ENCODE measurements around the gene ZNF324B. TPM values are rescaled to one million over a fixed set of nuclear protein-coding genes. Genes with fewer than 3 reads are reported as not detected.

The ZNF324B gene
- total and polyA plus RNA-seq, 12 donors = 1.4 to 5.2 (median 3.0) TPM

Other genes with a start within 250 kb of the ZNF324B start
- 10 to 100 TPM; 19.2 to 35.0 (median 23.7) TPM for gene ZNF544, start 222.7 kb upstream of the ZNF324B start, total RNA-seq
- 10 to 100 TPM; 20.6 to 20.7 TPM for gene ZNF544, start 222.7 kb upstream of the ZNF324B start, polyA plus RNA-seq
- 1 to 10 TPM; 4.4 to 6.2 (median 5.6) TPM for gene ZNF8, start 172.7 kb upstream of the ZNF324B start, total RNA-seq
- gene ZNF8, start 172.7 kb upstream of the ZNF324B start, polyA plus RNA-seq = 1 to 10 TPM; 1.4 to 4.2 TPM
- gene ERVK3-1, start 146.2 kb upstream of the ZNF324B start, total RNA-seq = 10 to 100 TPM; 14.4 to 28.7 (median 17.7) TPM
- 10 to 100 TPM; 28.6 to 57.5 TPM for gene ERVK3-1, start 146.2 kb upstream of the ZNF324B start, polyA plus RNA-seq
- 1 to 10 TPM; 1.2 to 2.1 (median 1.4) TPM for gene ZSCAN22, start 124.6 kb upstream of the ZNF324B start, total RNA-seq
- under 1 TPM; 0.80 to 0.87 TPM for gene ZSCAN22, start 124.6 kb upstream of the ZNF324B start, polyA plus RNA-seq
- 1 to 10 TPM in 9 of 10 donors, under 1 TPM in 1; 0.80 to 5.5 (median 2.0) TPM for gene A1BG, start 98.1 kb upstream of the ZNF324B start, total RNA-seq
- 1 to 10 TPM; 9.6 TPM for gene A1BG, start 98.1 kb upstream of the ZNF324B start, polyA plus RNA-seq
- under 1 TPM in 9 of 10 donors, not detected in 1; 0.14 to 0.73 (median 0.30) TPM for gene ZNF497, start 88.9 kb upstream of the ZNF324B start, total RNA-seq
- under 1 TPM; 0.22 to 0.33 TPM for gene ZNF497, start 88.9 kb upstream of the ZNF324B start, polyA plus RNA-seq
- under 1 TPM; 0.11 to 0.90 (median 0.41) TPM for gene ZNF837, start 70.6 kb upstream of the ZNF324B start, total RNA-seq
- gene ZNF837, start 70.6 kb upstream of the ZNF324B start, polyA plus RNA-seq = under 1 TPM; 0.36 to 0.88 TPM
- gene RPS5, start 64.4 kb upstream of the ZNF324B start, total RNA-seq = 100 to 1,000 TPM; 360 to 610 (median 413) TPM
- gene RPS5, start 64.4 kb upstream of the ZNF324B start, polyA plus RNA-seq = 1,000 to 10,000 TPM in 1 of 2 donors, 100 to 1,000 TPM in 1; 430 to 2,053 TPM
- not detected for gene RNF225, start 56.0 kb upstream of the ZNF324B start, total RNA-seq
- not detected for gene RNF225, start 56.0 kb upstream of the ZNF324B start, polyA plus RNA-seq
- 10 to 100 TPM; 12.7 to 20.4 (median 17.6) TPM for gene ZNF584, start 43.0 kb upstream of the ZNF324B start, total RNA-seq
- gene ZNF584, start 43.0 kb upstream of the ZNF324B start, polyA plus RNA-seq = 10 to 100 TPM in 1 of 2 donors, 1 to 10 TPM in 1; 6.5 to 15.9 TPM
- 1 to 10 TPM; 3.6 to 6.7 (median 5.1) TPM for gene ZNF132, start 11.5 kb upstream of the ZNF324B start, total RNA-seq
- 1 to 10 TPM; 1.1 to 1.3 TPM for gene ZNF132, start 11.5 kb upstream of the ZNF324B start, polyA plus RNA-seq
- 1 to 10 TPM; 3.8 to 6.1 (median 5.1) TPM for gene ZNF324, start 15.5 kb downstream of the ZNF324B start, total RNA-seq
- gene ZNF324, start 15.5 kb downstream of the ZNF324B start, polyA plus RNA-seq = 1 to 10 TPM; 2.6 to 4.0 TPM
- gene ZNF446, start 24.7 kb downstream of the ZNF324B start, total RNA-seq = 1 to 10 TPM; 4.2 to 7.0 (median 5.1) TPM
- 10 to 100 TPM in 1 of 2 donors, 1 to 10 TPM in 1; 7.1 to 11.1 TPM for gene ZNF446, start 24.7 kb downstream of the ZNF324B start, polyA plus RNA-seq
- 1 to 10 TPM; 2.2 to 4.9 (median 3.9) TPM for gene SLC27A5, start 60.4 kb downstream of the ZNF324B start, total RNA-seq
- gene SLC27A5, start 60.4 kb downstream of the ZNF324B start, polyA plus RNA-seq = 1 to 10 TPM; 7.4 to 7.9 TPM
- 10 to 100 TPM in 5 of 10 donors, 1 to 10 TPM in 5; 7.7 to 13.3 (median 9.7) TPM for gene ZBTB45, start 68.2 kb downstream of the ZNF324B start, total RNA-seq
- 1 to 10 TPM; 7.1 to 8.7 TPM for gene ZBTB45, start 68.2 kb downstream of the ZNF324B start, polyA plus RNA-seq
- 100 to 1,000 TPM; 121 to 163 (median 150) TPM for gene TRIM28, start 92.4 kb downstream of the ZNF324B start, total RNA-seq
- gene TRIM28, start 92.4 kb downstream of the ZNF324B start, polyA plus RNA-seq = 100 to 1,000 TPM; 105 to 129 TPM
- 100 to 1,000 TPM; 123 to 151 (median 131) TPM for gene CHMP2A, start 103.5 kb downstream of the ZNF324B start, total RNA-seq
- gene CHMP2A, start 103.5 kb downstream of the ZNF324B start, polyA plus RNA-seq = 100 to 1,000 TPM; 239 to 349 TPM
- 100 to 1,000 TPM; 107 to 146 (median 122) TPM for gene UBE2M, start 107.0 kb downstream of the ZNF324B start, total RNA-seq
- 100 to 1,000 TPM in 1 of 2 donors, 10 to 100 TPM in 1; 45.4 to 115 TPM for gene UBE2M, start 107.0 kb downstream of the ZNF324B start, polyA plus RNA-seq
- 10 to 100 TPM in 2 of 10 donors, 1 to 10 TPM in 8; 4.4 to 12.0 (median 8.3) TPM for gene MZF1, start 121.7 kb downstream of the ZNF324B start, total RNA-seq
- gene MZF1, start 121.7 kb downstream of the ZNF324B start, polyA plus RNA-seq = 10 to 100 TPM in 1 of 2 donors, 1 to 10 TPM in 1; 7.6 to 28.0 TPM